Naive thymus-derived CD8-positive, alpha-beta T cell (primary cell): Measurements from ENCODE around the gene CCNI2. TPM values are rescaled to one million over a fixed set of nuclear protein-coding genes. Genes with fewer than 3 reads are reported as not detected.

ENCODE experiments used
- ATAC-seq, 2 donors: fragments of 150-1000 bp; cut with Tn5 transposase in 1 of 2; sonication (Bioruptor Pico), chemical (Tn5 transposase) in 1 of 2; 1 replicate in 1 of 2; 2 replicates in 1 of 2; pipeline ENCODE4 v1.10.0; 2021; ENCODE audit warnings: mild to moderate bottlenecking in 2 of 2, moderate library complexity in 2 of 2
- POLR2A ChIA-PET: fragments of 350-600 bp; sonication (Branson Sonifier 250); formaldehyde crosslinking; loops from one replicate; lab custom pipeline; 2021; ENCODE audit warnings: antibody characterized with exemption; lab: Charles Lee
- DNase-seq, 10 donors: peaks; one replicate each; pipeline versions ENCODE4 v3.0.0 to v3.0.0-alpha.2; 2020 to 2022
- H3K27ac Mint-ChIP-seq, 10 donors: one replicate each; pipeline ENCODE4 v1.8.0; 2020 to 2022; ENCODE audit warnings: mild to moderate bottlenecking in 10 of 10, mixed read lengths in 10 of 10, moderate library complexity in 4 of 10, inconsistent platforms in 1 of 10
- H3K27me3 Mint-ChIP-seq, 5 donors: one replicate each; pipeline ENCODE4 v1.8.0; 2021 to 2022; ENCODE audit warnings: mixed read lengths in 5 of 5
- H3K36me3 Mint-ChIP-seq, 3 donors: one replicate each; pipeline ENCODE4 v1.8.0; 2020 to 2022; ENCODE audit warnings: mixed read lengths in 3 of 3, mild to moderate bottlenecking in 2 of 3, inconsistent platforms in 1 of 3
- H3K4me1 Mint-ChIP-seq, 4 donors: one replicate each; pipeline ENCODE4 v1.8.0; 2021 to 2022; ENCODE audit warnings: mixed read lengths in 4 of 4
- H3K4me3 Mint-ChIP-seq, 10 donors: one replicate each; pipeline ENCODE4 v1.8.0; 2020 to 2022; ENCODE audit warnings: mild to moderate bottlenecking in 10 of 10, mixed read lengths in 10 of 10, moderate library complexity in 6 of 10, inconsistent platforms in 1 of 10
- H3K9me3 Mint-ChIP-seq, 9 donors: one replicate each; pipeline ENCODE4 v1.8.0; 2020 to 2022; ENCODE audit warnings: mixed read lengths in 9 of 9, mild to moderate bottlenecking in 3 of 9, inconsistent platforms in 1 of 9, moderate library complexity in 1 of 9
- polyA plus RNA-seq, 3 donors: library from polyadenylated mRNA; unstranded; fragments of 300-500 nt; fragmentation: Illumina TruSeq; gene quantifications; one replicate each; pipeline ENCODE4 v1.2.3, GENCODE V29; 2021
- total RNA-seq, 8 experiments: library from RNA in 2 of 8; stranded (reverse) in 2 of 8; gene quantifications; one replicate each; pipeline ENCODE4 v1.2.3 and lab custom pipeline; 2021 to 2026

The CCNI2 gene
- total and polyA plus RNA-seq, 5 experiments from 2014 or later: 1.1 to 10.2 (median 2.8) TPM

DNA sequence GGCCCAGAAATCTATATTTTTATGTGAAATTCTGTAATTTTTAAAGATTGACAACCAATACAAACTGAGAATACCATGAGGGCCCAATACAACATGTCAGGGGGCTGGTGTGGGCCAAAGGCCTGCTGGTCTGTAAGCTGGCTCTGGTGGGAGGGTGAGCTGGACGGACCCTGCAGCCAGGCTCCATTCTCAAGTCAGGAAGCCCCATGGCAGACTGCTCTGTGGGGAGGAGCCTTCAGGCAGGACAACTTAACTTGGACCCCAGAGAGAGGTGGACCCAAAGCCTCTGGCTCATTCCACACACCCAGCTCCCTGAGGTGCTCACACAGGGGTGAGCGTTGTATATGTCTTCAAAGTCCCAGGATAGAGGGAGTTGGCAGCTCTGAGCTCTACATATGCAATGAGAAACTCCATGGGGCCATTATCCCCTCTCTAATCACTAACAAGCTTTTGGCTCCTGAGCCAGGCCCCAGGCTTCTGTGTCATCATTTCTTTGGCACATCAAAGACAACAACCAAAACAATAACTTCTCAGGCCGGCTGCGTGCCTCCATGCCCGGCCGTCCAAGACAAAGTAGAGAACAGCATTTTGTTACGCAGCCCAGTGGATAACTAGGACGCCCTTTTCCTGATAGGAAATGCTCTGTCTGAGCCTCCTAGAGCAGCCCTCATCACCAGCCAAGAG lies 23.4 kb downstream of the CCNI2 start:
- POLR2A ChIA-PET: no interaction called here
- DNase-seq: no peak
- Mint-ChIP-seq H3K4me1 (peaks cover 3 to 8% (median 5%) of the 10 kb centered on the region in 4 donors), H3K36me3 (no peaks in the 10 kb centered on the region), H3K27me3 (peaks cover 0 to 13% (median 0%) of the 10 kb centered on the region in 5 donors), H3K9me3 (no peaks in the 10 kb centered on the region), H3K27ac (no peak overlapping the region), H3K4me3 (no peak overlapping the region)
- ATAC-seq: no peak

DNA sequence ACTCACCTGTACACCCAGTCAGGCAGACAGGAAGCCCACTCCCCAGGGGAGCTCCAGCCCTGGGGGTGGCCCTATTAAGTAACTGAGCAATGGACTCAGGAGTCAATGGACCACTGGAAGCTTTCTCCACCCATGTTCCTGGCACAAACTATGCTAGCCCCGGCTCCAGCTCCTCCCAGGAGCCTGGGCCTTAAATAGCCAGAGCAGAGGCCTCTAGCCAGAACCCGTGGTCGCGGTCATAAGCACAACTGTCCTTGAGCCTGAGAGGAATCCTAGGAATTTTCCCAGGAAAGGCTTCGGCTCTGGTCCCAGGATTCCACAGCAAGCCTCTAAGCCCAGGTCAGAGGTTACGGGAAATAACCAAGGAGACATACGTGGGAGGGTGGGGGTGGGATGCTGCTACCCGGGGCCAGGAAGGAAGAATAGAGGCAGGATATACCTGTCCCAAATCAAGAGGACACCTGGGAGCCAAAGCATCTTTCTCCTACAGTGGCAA lies 24.3 kb downstream of the CCNI2 start:
- Mint-ChIP-seq H3K36me3 (no peaks in the 10 kb centered on the region), H3K27ac (no peak overlapping the region)
- DNase-seq: no peak

DNA sequence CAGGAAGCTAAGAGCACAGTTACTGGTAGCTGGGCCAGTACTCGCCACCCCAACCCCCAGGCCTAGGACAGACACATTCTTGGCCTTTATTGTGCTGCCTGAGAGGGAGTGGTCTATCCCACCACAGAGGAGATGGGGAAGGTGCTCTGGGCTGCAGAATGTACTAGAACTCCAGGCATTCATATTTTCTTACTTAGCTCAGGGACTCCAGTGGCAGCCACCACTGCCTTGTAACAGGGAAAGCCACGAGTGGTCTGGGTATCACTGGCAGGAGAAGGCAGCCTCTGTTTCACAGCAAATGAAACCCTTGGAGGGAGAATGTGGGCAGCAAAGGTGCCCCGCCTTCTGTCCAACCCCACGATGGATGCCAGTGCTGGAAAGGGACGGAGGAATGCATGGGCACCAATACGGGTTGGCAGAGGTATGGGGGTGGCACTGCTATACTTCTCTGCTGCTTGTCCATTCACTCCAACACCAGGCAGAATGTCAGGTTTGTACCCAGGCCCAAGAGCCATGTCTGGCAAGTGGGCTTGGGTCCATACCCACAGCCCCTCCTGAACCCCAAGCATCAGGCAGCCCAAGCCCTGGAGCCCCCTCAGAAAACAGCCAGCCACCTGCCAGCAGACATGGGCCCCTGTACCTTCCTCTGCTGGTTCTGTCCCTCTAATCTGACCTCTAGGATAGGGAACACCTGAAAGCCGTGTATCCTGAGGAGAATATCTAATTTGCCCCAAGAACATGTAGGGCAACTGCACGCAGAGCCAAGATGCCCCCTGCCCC lies 25.3 kb downstream of the CCNI2 start:
- Mint-ChIP-seq H3K27ac (peak overlapping the region in 1 of 10 donors; percentile 25), H3K27me3 (peaks cover 0 to 16% (median 0%) of the 10 kb centered on the region in 5 donors), H3K4me3 (peak overlapping the region in 1 of 10 donors; percentile 6), H3K9me3 (no peaks in the 10 kb centered on the region), H3K36me3 (no peaks in the 10 kb centered on the region), H3K4me1 (peaks cover 5 to 14% (median 8%) of the 10 kb centered on the region in 4 donors)
- POLR2A ChIA-PET: interaction anchor here (1.1 kb wide), 1 partner anchor 282 kb away, joined by 3 read pairs; the partner anchor contains the start of gene IRF1
- ATAC-seq: no peak
- DNase-seq: no peak

More for the DNA sequence above, 24.3 kb downstream of the CCNI2 start:
- Mint-ChIP-seq H3K4me1 (peaks cover 5 to 14% (median 8%) of the 10 kb centered on the region in 4 donors), H3K9me3 (no peaks in the 10 kb centered on the region), H3K27me3 (peaks cover 0 to 16% (median 0%) of the 10 kb centered on the region in 5 donors), H3K4me3 (no peak overlapping the region)
- ATAC-seq: no peak
- POLR2A ChIA-PET: no interaction called here

DNA sequence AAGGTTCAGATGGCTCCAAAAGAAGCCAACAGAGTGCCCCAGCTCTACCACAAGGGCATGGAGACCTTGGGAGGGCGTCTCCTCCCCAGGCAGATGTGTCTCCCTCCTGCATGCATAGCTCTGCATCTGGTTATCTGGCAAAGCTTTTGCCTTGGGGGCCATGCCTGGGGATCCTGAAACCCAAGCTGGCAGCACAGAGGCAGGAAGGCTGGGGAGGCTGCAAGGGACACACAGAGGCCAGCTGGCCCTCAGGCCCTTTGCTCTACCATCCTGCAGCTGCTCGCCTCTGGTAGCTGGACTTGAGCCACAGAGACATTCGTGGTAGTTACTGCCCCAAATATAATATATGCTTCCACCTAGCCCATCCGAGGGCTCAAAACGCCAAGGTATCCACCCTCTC lies 25.9 kb downstream of the CCNI2 start:
- Mint-ChIP-seq H3K4me3 (no peak overlapping the region), H3K27me3 (peaks cover 0 to 21% (median 3%) of the 10 kb centered on the region in 5 donors), H3K9me3 (no peaks in the 10 kb centered on the region), H3K36me3 (no peaks in the 10 kb centered on the region), H3K4me1 (peaks cover 8 to 18% (median 12%) of the 10 kb centered on the region in 4 donors), H3K27ac (peak overlapping the region in 1 of 10 donors; percentile 25)
- no peak for ATAC-seq
- POLR2A ChIA-PET: interaction anchor here (1.1 kb wide), 1 partner anchor 283 kb away, joined by 3 read pairs; the partner anchor contains the start of gene IRF1
- DNase-seq: no peak

DNA sequence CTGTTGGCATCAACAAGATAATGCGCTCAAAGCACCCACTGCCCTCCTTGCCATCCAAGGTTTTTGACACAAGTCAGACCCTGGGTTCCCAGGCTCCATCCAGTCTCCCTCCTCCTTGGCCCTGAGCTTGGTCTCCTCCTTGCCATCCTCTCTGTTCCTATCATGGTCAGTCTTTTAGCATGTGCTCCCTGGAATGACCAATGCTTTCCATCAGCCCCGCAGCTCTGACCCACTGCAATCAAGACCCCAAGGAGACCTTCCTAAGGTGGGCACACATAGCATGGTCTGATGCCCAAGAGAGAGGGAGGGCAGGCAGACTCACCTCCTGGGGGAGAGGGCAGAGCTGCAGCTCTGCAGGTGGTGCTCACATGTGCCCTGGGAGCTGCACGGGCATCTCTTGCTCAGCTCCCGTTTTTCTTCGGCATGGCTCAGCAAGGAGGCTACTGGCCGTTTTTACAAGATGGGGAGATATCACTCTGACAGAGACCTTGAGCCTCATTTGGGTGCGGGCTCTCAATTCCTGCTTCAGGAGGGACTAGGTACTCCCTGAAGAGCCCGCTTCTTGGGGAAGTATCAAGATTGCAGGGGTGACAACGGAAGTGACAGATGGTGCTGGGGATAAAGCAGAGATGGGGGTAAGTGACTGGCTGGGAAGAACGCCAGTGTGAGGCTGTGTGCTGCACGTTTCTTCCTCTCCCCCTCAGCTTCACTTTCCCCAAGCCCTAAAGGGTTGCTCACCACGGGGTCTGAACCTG lies 26.6 kb downstream of the CCNI2 start:
- H3K4me1 Mint-ChIP-seq: peaks cover 11 to 24% (median 17%) of the 10 kb centered on the region in 4 donors
- DNase-seq (no peak), ATAC-seq (no peak)
- H3K9me3 Mint-ChIP-seq: no peaks in the 10 kb centered on the region
- peak overlapping the region in 3 of 10 donors; percentile 24 to 58 (median 31) for H3K4me3 Mint-ChIP-seq
- H3K27ac Mint-ChIP-seq: no peak overlapping the region
- POLR2A ChIA-PET: interaction anchor here (1.1 kb wide), 1 partner anchor 283 kb away, joined by 3 read pairs; the partner anchor contains the start of gene IRF1
- H3K36me3 Mint-ChIP-seq: no peaks in the 10 kb centered on the region
- peaks cover 0 to 26% (median 10%) of the 10 kb centered on the region in 5 donors for H3K27me3 Mint-ChIP-seq

DNA sequence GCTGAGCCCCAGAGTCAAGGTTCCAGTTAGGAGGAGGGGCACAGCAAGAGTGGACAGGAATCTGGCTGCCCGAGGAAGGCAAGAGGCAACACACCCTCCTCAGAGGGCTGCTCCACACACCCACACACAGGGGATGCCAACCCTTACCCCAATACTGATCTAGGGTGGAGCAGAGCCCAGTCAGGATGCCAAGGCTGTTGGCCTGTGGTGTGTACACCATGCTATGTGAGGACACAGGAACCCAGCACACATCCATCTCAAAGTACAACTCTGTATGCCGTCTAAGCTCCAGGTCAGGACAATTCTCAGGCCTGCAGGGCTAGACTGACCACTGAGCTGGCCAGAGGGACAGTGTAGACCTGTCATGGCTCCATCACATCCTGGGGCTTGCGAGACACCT lies 27.2 kb downstream of the CCNI2 start:
- Mint-ChIP-seq H3K27me3 (peaks cover 0 to 29% (median 16%) of the 10 kb centered on the region in 5 donors), H3K4me3 (peak overlapping the region in 1 of 10 donors; percentile 24), H3K36me3 (no peaks in the 10 kb centered on the region), H3K9me3 (no peaks in the 10 kb centered on the region), H3K27ac (no peak overlapping the region), H3K4me1 (peaks cover 11 to 30% (median 18%) of the 10 kb centered on the region in 4 donors)
- POLR2A ChIA-PET: no interaction called here
- ATAC-seq (no peak), DNase-seq (no peak)

DNA sequence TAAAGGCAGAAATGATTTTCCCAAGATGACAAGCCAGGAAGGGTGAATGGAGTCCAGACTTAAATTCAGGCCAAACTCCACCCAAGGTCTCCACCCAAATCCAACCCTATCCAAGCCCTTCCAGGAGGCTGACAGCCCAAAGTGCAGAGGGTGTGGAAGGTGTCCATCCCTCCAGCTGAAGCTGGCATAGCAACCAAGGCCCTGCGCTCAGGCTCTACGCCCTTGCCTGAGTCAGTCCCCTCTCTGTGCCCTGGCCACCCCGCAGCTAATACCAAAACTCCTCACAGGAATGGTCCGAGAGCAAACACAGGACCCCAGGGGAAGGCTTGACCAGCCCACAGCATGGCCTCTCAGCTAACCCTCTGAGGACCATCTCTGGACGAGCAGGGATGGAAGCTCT lies 27.7 kb downstream of the CCNI2 start:
- Mint-ChIP-seq H3K27me3 (peaks cover 0 to 31% (median 21%) of the 10 kb centered on the region in 5 donors), H3K9me3 (no peaks in the 10 kb centered on the region), H3K4me3 (peak overlapping the region in 2 of 10 donors; percentile 14 to 82), H3K4me1 (peaks cover 13 to 35% (median 21%) of the 10 kb centered on the region in 4 donors), H3K36me3 (no peaks in the 10 kb centered on the region), H3K27ac (no peak overlapping the region)
- ATAC-seq: no peak
- POLR2A ChIA-PET: interaction anchor here (0.5 kb wide), 1 partner anchor 94 kb away, joined by 4 read pairs; no protein-coding TSS in a partner anchor
- no peak for DNase-seq

DNA sequence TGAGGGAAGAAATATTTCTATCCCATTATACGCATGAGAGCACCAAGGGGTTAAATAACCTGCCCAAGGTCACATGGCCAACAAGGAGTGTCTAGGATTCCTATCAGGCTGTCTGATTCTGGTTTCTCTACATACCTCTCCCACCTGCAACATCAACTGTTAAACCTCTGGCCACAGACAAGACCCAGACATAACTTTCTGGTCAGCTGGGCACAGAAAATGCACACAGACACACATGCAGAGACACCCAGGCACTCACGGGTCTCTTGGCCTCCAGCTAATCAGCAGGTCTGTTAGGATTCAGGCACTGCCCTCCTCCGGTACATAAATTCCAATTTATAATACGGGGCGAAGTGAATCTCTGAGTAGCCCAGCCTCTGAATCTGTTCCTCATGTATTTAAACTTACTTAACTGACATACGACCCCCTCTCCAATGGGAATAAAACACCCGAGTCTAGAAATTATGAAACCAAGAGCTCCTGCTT lies 28.3 kb downstream of the CCNI2 start:
- H3K27ac Mint-ChIP-seq: peak overlapping the region in 1 of 10 donors; percentile 41
- H3K9me3 Mint-ChIP-seq: no peaks in the 10 kb centered on the region
- H3K4me1 Mint-ChIP-seq: peaks cover 14 to 41% (median 24%) of the 10 kb centered on the region in 4 donors
- no peak for ATAC-seq
- no peak for DNase-seq
- H3K4me3 Mint-ChIP-seq: peak overlapping the region; percentile 2 to 82 (median 64)
- POLR2A ChIA-PET: interaction anchor here (0.5 to 0.8 kb wide), 4 partner anchors 28 to 1433 kb away, joined by 3 to 4 read pairs (median 3); partner anchors contain the start of gene CCNI2
- H3K36me3 Mint-ChIP-seq: no peaks in the 10 kb centered on the region
- peaks cover 0 to 32% (median 25%) of the 10 kb centered on the region in 5 donors for H3K27me3 Mint-ChIP-seq

DNA sequence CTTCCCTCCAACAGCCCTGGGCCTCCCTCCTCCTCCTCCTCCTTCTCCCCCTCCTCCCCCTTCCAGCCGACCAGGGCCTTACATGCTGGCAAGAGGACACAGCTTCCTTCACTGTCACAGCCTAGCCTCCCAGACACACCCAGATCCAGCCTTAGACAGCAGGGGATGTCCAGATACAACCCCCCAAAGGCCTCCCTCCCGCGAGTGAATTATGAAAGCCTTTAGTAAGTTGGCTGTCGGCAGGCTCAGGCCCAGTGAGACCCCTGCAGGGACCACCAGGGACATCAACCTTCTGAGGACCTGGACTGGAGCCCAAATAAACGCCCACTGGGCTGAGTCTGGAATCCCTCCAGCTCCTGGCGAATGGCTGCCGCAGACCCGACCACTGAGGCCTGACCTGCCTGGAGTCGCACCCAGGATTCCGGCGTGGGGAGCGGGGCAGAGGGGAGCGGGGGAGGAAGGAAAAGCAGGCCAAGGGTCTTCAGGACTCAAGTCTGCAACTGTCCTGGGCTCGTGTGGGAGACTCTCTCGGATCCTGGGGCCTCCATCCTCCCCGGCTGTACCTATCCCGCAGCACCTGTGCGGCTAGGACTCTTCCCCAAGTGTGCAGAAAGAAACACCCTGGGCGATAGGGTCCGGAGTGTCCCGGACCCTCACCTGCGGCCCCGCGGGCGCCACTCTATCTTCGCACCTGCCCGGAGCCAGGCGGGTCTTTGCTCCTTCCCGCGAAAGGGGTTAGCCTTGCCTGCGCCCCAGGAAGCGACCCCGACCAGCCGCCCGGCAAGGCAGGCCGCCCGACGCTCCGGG lies 29.1 kb downstream of the CCNI2 start:
- Mint-ChIP-seq H3K27me3 (peaks cover 0 to 34% (median 26%) of the 10 kb centered on the region in 5 donors), H3K4me1 (peaks cover 14 to 49% (median 29%) of the 10 kb centered on the region in 4 donors), H3K27ac (peak overlapping the region in 3 of 10 donors; percentile 36 to 80 (median 41)), H3K4me3 (peak overlapping the region; percentile 50 to 82 (median 68)), H3K9me3 (no peaks in the 10 kb centered on the region), H3K36me3 (no peaks in the 10 kb centered on the region)
- ATAC-seq (peak in 1 of 2 donors; percentile 19), DNase-seq (no peak)
- POLR2A ChIA-PET: interaction anchor here (0.5 to 1.2 kb wide), 5 partner anchors 22 to 1434 kb away, joined by 3 read pairs; partner anchors contain the start of genes AFF4 and CCNI2

DNA sequence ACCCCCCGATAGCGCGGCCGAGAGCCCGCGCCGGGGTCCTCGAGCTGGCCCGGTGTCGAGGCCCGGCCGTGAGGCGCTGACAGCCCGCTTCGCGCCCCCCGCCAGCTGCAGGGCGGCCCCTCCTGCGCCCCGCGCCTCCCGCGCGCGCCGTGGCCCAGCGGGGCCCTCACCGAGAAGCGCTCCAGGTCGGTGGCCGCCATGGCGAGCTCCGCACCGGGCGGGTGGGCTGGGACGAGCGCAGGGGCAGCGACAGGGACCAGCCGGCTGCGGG lies 29.6 kb downstream of the CCNI2 start:
- Mint-ChIP-seq H3K4me3 (peak overlapping the region in 1 of 10 donors; percentile 50), H3K9me3 (no peaks in the 10 kb centered on the region), H3K27ac (no peak overlapping the region), H3K4me1 (peaks cover 16 to 54% (median 30%) of the 10 kb centered on the region in 4 donors), H3K27me3 (peaks cover 0 to 38% (median 32%) of the 10 kb centered on the region in 5 donors), H3K36me3 (no peaks in the 10 kb centered on the region)
- POLR2A ChIA-PET: interaction anchor here (0.6 to 1.4 kb wide), 3 partner anchors 22 to 187 kb away, joined by 3 to 6 read pairs (median 3); partner anchors contain the start of genes AFF4 and CCNI2
- DNase-seq: peak in 2 of 10 donors; percentile 24 to 29
- peak; percentile 68 to 80 for ATAC-seq
